ENCODE results near the gene ABCA1.

ABCA1 gene

GRCh38 chr9:104798209-104798995, 129.6 kb downstream of the ABCA1 start:
- no peak overlapping the region for H3K4me3 ChIP-seq (ENCODE audit: control insufficient read depth, low read depth, low read length)
- DNase-seq (ENCODE audit: low read depth), result no peak
- TF ChIP-seq CTCF (IDR thresholded peaks at IDR 0.05; ENCODE audit: control insufficient read depth, insufficient read depth, low read depth, low read length, missing control alignments), result no peak

- H3K4me3 ChIP-seq (ENCODE audit: control insufficient read depth, low read depth, low read length), result no peak overlapping the region
- DNase-seq (ENCODE audit: low read depth), result no peak
- TF ChIP-seq CTCF (IDR thresholded peaks at IDR 0.05; ENCODE audit: control insufficient read depth, insufficient read depth, low read depth, low read length, missing control alignments), result no peak
Observed at GRCh38 chr9:104795857-104796256, 132.1 kb downstream of the ABCA1 start.

- H3K4me3 ChIP-seq (ENCODE audit: control insufficient read depth, low read depth, low read length), result no peak overlapping the region
- no peak for DNase-seq (ENCODE audit: low read depth)
- TF ChIP-seq CTCF (IDR thresholded peaks at IDR 0.05; ENCODE audit: control insufficient read depth, insufficient read depth, low read depth, low read length, missing control alignments), result no peak
Observed at GRCh38 chr9:104795082-104795481, 132.9 kb downstream of the ABCA1 start.

GRCh38 chr9:104794070-104794469, 133.9 kb downstream of the ABCA1 start:
- DNase-seq (ENCODE audit: low read depth), result no peak
- no peak for TF ChIP-seq CTCF (IDR thresholded peaks at IDR 0.05; ENCODE audit: control insufficient read depth, insufficient read depth, low read depth, low read length, missing control alignments)
- H3K4me3 ChIP-seq (ENCODE audit: control insufficient read depth, low read depth, low read length), result no peak overlapping the region

- no peak for DNase-seq (ENCODE audit: low read depth)
- no peak for TF ChIP-seq CTCF (IDR thresholded peaks at IDR 0.05; ENCODE audit: control insufficient read depth, insufficient read depth, low read depth, low read length, missing control alignments)
- no peak overlapping the region for H3K4me3 ChIP-seq (ENCODE audit: control insufficient read depth, low read depth, low read length)
Observed at GRCh38 chr9:104788251-104788650, 139.7 kb downstream of the ABCA1 start.

- TF ChIP-seq CTCF (IDR thresholded peaks at IDR 0.05; ENCODE audit: control insufficient read depth, insufficient read depth, low read depth, low read length, missing control alignments), result no peak
- no peak for DNase-seq (ENCODE audit: low read depth)
- no peak overlapping the region for H3K4me3 ChIP-seq (ENCODE audit: control insufficient read depth, low read depth, low read length)
Observed at GRCh38 chr9:104787306-104788015, 140.5 kb downstream of the ABCA1 start.

All from AG09309 (cell line).